ENCODE results near the gene KDM6A. TPM values are rescaled to one million over a fixed set of nuclear protein-coding genes. Genes with fewer than 3 reads are reported as not detected.

Gene KDM6A
- polyA plus RNA-seq, 1 donor from 2014 or later, result 25.1 TPM

DNA sequence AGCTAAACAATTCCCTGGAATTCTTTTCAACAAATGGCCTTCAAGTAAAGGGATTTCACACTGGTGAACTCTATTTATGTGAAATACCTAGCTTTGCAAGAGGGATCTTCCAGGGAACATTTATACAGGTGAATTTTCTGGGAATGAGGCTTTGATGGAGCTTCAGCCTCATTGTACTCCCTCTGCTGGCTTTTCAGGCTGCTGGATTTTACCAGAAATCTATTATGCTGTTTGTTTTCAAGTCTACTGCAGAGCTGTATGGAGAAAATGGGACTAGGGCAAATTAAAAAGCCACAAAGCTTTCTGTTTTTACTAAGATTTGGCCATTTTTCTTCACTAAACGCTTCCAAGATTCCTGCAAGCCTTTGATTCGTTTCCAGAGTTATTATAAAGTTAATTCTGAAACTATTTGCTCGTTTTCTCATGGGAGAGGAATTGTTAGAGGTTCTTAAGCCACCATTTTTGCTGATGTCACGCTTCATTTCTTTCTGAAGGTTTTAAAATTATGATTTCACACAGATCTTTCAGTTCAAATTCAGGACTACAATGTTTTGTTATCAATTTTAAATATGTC, 31.6 kb downstream of the KDM6A start:
- TF ChIP-seq SMC3 (conservative IDR thresholded peaks at IDR 0.05; ENCODE audit: poor library complexity) (no peak), TAF1 (IDR thresholded peaks at IDR 0.05; ENCODE audit: low read depth) (no peak), RAD21 (conservative IDR thresholded peaks at IDR 0.05) (no peak), MXI1 (conservative IDR thresholded peaks at IDR 0.05; ENCODE audit: poor library complexity, severe bottlenecking) (no peak), EZH2 (IDR thresholded peaks at IDR 0.05; ENCODE audit: borderline replicate concordance, insufficient read depth, low read length, poor library complexity, severe bottlenecking) (no peak), EP300 (conservative IDR thresholded peaks at IDR 0.05; ENCODE audit: poor library complexity, severe bottlenecking) (no peak), POLR2AphosphoS5 (IDR thresholded peaks at IDR 0.05) (no peak)
- TF ChIP-seq, protein P1, sequence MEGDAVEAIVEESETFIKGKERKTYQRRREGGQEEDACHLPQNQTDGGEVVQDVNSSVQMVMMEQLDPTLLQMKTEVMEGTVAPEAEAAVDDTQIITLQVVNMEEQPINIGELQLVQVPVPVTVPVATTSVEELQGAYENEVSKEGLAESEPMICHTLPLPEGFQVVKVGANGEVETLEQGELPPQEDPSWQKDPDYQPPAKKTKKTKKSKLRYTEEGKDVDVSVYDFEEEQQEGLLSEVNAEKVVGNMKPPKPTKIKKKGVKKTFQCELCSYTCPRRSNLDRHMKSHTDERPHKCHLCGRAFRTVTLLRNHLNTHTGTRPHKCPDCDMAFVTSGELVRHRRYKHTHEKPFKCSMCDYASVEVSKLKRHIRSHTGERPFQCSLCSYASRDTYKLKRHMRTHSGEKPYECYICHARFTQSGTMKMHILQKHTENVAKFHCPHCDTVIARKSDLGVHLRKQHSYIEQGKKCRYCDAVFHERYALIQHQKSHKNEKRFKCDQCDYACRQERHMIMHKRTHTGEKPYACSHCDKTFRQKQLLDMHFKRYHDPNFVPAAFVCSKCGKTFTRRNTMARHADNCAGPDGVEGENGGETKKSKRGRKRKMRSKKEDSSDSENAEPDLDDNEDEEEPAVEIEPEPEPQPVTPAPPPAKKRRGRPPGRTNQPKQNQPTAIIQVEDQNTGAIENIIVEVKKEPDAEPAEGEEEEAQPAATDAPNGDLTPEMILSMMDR (IDR thresholded peaks at IDR 0.05; ENCODE audit: poor library complexity, severe bottlenecking), result no peak
- TF ChIP-seq, protein P2, sequence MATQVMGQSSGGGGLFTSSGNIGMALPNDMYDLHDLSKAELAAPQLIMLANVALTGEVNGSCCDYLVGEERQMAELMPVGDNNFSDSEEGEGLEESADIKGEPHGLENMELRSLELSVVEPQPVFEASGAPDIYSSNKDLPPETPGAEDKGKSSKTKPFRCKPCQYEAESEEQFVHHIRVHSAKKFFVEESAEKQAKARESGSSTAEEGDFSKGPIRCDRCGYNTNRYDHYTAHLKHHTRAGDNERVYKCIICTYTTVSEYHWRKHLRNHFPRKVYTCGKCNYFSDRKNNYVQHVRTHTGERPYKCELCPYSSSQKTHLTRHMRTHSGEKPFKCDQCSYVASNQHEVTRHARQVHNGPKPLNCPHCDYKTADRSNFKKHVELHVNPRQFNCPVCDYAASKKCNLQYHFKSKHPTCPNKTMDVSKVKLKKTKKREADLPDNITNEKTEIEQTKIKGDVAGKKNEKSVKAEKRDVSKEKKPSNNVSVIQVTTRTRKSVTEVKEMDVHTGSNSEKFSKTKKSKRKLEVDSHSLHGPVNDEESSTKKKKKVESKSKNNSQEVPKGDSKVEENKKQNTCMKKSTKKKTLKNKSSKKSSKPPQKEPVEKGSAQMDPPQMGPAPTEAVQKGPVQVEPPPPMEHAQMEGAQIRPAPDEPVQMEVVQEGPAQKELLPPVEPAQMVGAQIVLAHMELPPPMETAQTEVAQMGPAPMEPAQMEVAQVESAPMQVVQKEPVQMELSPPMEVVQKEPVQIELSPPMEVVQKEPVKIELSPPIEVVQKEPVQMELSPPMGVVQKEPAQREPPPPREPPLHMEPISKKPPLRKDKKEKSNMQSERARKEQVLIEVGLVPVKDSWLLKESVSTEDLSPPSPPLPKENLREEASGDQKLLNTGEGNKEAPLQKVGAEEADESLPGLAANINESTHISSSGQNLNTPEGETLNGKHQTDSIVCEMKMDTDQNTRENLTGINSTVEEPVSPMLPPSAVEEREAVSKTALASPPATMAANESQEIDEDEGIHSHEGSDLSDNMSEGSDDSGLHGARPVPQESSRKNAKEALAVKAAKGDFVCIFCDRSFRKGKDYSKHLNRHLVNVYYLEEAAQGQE (IDR thresholded peaks at IDR 0.05; ENCODE audit: borderline replicate concordance), result no peak
- Histone ChIP-seq H4K20me1 (ENCODE audit: insufficient read depth) (no peaks in the 10 kb centered on the region), H3K79me2 (replicated peaks; ENCODE audit: insufficient read depth, low read length) (peaks cover 67% of the 10 kb centered on the region), H3K27ac (ENCODE audit: low read length) (no peak overlapping the region), H3K9me2 (ENCODE audit: insufficient read depth, low read length) (no peaks in the 10 kb centered on the region), H3K9me3 (ENCODE audit: low read length) (no peaks in the 10 kb centered on the region), H3F3A (ENCODE audit: insufficient read depth, low read length, poor library complexity, severe bottlenecking) (no peaks in the 10 kb centered on the region), H3K36me3 (ENCODE audit: insufficient read depth, low read length) (no peaks in the 10 kb centered on the region), H2AFZ (ENCODE audit: low read depth, low read length) (no peak overlapping the region), H3K4me3 (ENCODE audit: low read length) (no peak overlapping the region), H3K4me2 (ENCODE audit: low read length) (no peak overlapping the region), H3K27me3 (ENCODE audit: insufficient read depth, low read depth, low read length) (no peaks in the 10 kb centered on the region), H3K9ac (ENCODE audit: low read length) (no peak overlapping the region)

DNA sequence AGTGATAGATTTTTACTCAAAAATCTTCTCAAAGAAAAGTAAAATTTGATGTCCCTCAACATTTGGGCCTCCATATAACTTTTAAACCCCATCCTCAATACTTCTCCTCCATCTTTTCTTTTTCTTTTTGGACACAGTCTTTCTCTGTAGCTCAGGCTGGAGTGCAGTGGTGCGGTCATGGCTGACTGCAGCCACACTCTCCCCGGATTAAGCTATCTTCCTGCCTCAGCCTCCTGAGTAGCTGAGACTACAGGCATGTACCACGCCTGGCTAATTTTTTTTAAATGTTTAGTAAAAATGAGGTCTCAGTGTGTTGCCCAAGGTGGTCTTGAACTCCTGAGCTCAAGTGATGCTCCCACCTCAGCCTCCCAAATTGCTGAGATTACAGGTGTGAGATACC, 33.1 kb downstream of the KDM6A start:
- TF ChIP-seq EP300 (conservative IDR thresholded peaks at IDR 0.05; ENCODE audit: poor library complexity, severe bottlenecking) (no peak), RAD21 (conservative IDR thresholded peaks at IDR 0.05) (no peak), SMC3 (conservative IDR thresholded peaks at IDR 0.05; ENCODE audit: poor library complexity) (no peak), EZH2 (IDR thresholded peaks at IDR 0.05; ENCODE audit: borderline replicate concordance, insufficient read depth, low read length, poor library complexity, severe bottlenecking) (no peak), MXI1 (conservative IDR thresholded peaks at IDR 0.05; ENCODE audit: poor library complexity, severe bottlenecking) (no peak), POLR2AphosphoS5 (IDR thresholded peaks at IDR 0.05) (no peak), TAF1 (IDR thresholded peaks at IDR 0.05; ENCODE audit: low read depth) (no peak)
- TF ChIP-seq, protein P1 (IDR thresholded peaks at IDR 0.05; ENCODE audit: poor library complexity, severe bottlenecking), result no peak
- no peaks in the 10 kb centered on the region for H3K36me3 ChIP-seq (ENCODE audit: insufficient read depth, low read length)
- no peak overlapping the region for H3K27ac ChIP-seq (ENCODE audit: low read length)
- no peaks in the 10 kb centered on the region for H4K20me1 ChIP-seq (ENCODE audit: insufficient read depth)
- H3K4me3 ChIP-seq (ENCODE audit: low read length), result no peak overlapping the region
- no peak overlapping the region for H3K4me2 ChIP-seq (ENCODE audit: low read length)
- H3K9ac ChIP-seq (ENCODE audit: low read length), result no peak overlapping the region
- no peaks in the 10 kb centered on the region for H3F3A ChIP-seq (ENCODE audit: insufficient read depth, low read length, poor library complexity, severe bottlenecking)
- peaks cover 61% of the 10 kb centered on the region for H3K79me2 ChIP-seq (replicated peaks; ENCODE audit: insufficient read depth, low read length)
- H3K27me3 ChIP-seq (ENCODE audit: insufficient read depth, low read depth, low read length), result no peaks in the 10 kb centered on the region
- H2AFZ ChIP-seq (ENCODE audit: low read depth, low read length), result no peak overlapping the region
- no peaks in the 10 kb centered on the region for H3K9me2 ChIP-seq (ENCODE audit: insufficient read depth, low read length)
- no peaks in the 10 kb centered on the region for H3K9me3 ChIP-seq (ENCODE audit: low read length)

Measured in neural cell (in vitro differentiated cells).